DND-41 (cell line): ENCODE results near the gene DPRX.

Experiments used
- ATAC-seq: fragments of 200-7000 bp; cut with Tn5 transposase; 3 replicates; pipeline ENCODE4 v1.9.1; 2021; ENCODE audit warnings: low read depth; ENCODE audit not compliant: insufficient read depth
- DNase-seq: peaks from one replicate; pipeline ENCODE4 v3.0.0-alpha.2; 2020
- H2AFZ ChIP-seq: 2 replicates; pipeline ENCODE4 v1.6.0; 2012; ENCODE audit warnings: low read depth, low read length
- H3K27ac ChIP-seq: 2 replicates; pipeline ENCODE4 v1.5.1; 2012; ENCODE audit warnings: low read length, inconsistent platforms
- H3K27me3 ChIP-seq: fragments of 200-600 bp; sonication (generic); 2 replicates; pipeline ENCODE4 v1.6.0; 2012; ENCODE audit warnings: low read length, mild to moderate bottlenecking, inconsistent platforms; ENCODE audit not compliant: insufficient read depth, poor library complexity
- H3K36me3 ChIP-seq: 2 replicates; pipeline ENCODE4 v1.5.1; 2012; ENCODE audit warnings: low read length, inconsistent platforms; ENCODE audit not compliant: insufficient read depth
- H3K4me1 ChIP-seq: 2 replicates; pipeline ENCODE4 v1.5.1; 2012; ENCODE audit warnings: mild to moderate bottlenecking, low read length; ENCODE audit not compliant: insufficient read depth
- H3K4me2 ChIP-seq: 2 replicates; pipeline ENCODE4 v1.6.0; 2012; ENCODE audit warnings: mild to moderate bottlenecking, moderate library complexity, low read length, inconsistent platforms; ENCODE audit not compliant: insufficient read depth
- H3K4me3 ChIP-seq, 2 experiments: fragments of 200-600 bp in 1 of 2; shearing (Covaris generic) in 1 of 2; 2 replicates each; pipeline ENCODE4 v1.5.1; 2012 to 2016; ENCODE audit warnings: inconsistent platforms in 2 of 2, low read length in 2 of 2, mild to moderate bottlenecking in 2 of 2, low read depth in 1 of 2, moderate library complexity in 1 of 2
- H3K79me2 ChIP-seq: 2 replicates; pipeline ENCODE4 v1.6.0; 2012; ENCODE audit warnings: low read length, inconsistent platforms; ENCODE audit not compliant: insufficient read depth
- H3K9ac ChIP-seq: 2 replicates; pipeline ENCODE4 v1.6.0; 2012; ENCODE audit warnings: low read depth, mild to moderate bottlenecking, inconsistent platforms, low read length, moderate library complexity
- H3K9me3 ChIP-seq: 2 replicates; pipeline ENCODE4 v1.5.1; 2012; ENCODE audit warnings: low read length, moderate library complexity, mild to moderate bottlenecking, inconsistent platforms; ENCODE audit not compliant: insufficient read depth, severe bottlenecking
- H4K20me1 ChIP-seq: 2 replicates; pipeline ENCODE4 v1.6.0; 2012; ENCODE audit warnings: low read length; ENCODE audit not compliant: insufficient read depth
- CTCF ChIP-seq: IDR thresholded peaks from 2 replicates; pipeline ENCODE4 v1.5.1; 2012; ENCODE audit warnings: borderline replicate concordance, low read length, moderate library complexity, mild to moderate bottlenecking; ENCODE audit not compliant: poor library complexity, severe bottlenecking; ENCODE audit errors: extremely low read depth
- EZH2 ChIP-seq: IDR thresholded peaks from 3 replicates; pipeline ENCODE4 v1.6.1; 2012; ENCODE audit warnings: borderline replicate concordance, low read depth, mild to moderate bottlenecking, moderate library complexity, low read length, inconsistent platforms; ENCODE audit not compliant: severe bottlenecking

The DPRX gene

GRCh38 chr19:53647350-53647749 lies 15.6 kb downstream of the DPRX start:
- TF ChIP-seq EZH2 (no peak), CTCF (no peak)
- Histone ChIP-seq H2AFZ (no peak overlapping the region), H3K79me2 (no peaks in the 10 kb centered on the region), H3K36me3 (no peaks in the 10 kb centered on the region), H3K4me1 (no peaks in the 10 kb centered on the region), H3K4me2 (no peak overlapping the region), H3K9ac (no peak overlapping the region), H4K20me1 (no peaks in the 10 kb centered on the region), H3K4me3 (no peak overlapping the region), H3K27ac (no peak overlapping the region), H3K9me3 (peaks cover 24% of the 10 kb centered on the region), H3K27me3 (no peaks in the 10 kb centered on the region)
- ATAC-seq, result no peak
- no peak for DNase-seq

GRCh38 chr19:53647792-53648191 lies 16.0 kb downstream of the DPRX start:
- ATAC-seq, result no peak
- H3K4me2 ChIP-seq, result no peak overlapping the region
- H3K27me3 ChIP-seq, result no peaks in the 10 kb centered on the region
- TF ChIP-seq EZH2 (no peak), CTCF (no peak)
- H3K4me1 ChIP-seq, result no peaks in the 10 kb centered on the region
- H3K27ac ChIP-seq, result no peak overlapping the region
- H3K9me3 ChIP-seq, result peaks cover 28% of the 10 kb centered on the region
- H3K36me3 ChIP-seq, result no peaks in the 10 kb centered on the region
- no peak for DNase-seq
- no peak overlapping the region for H2AFZ ChIP-seq
- no peak overlapping the region for H3K9ac ChIP-seq
- H4K20me1 ChIP-seq, result no peaks in the 10 kb centered on the region
- no peak overlapping the region for H3K4me3 ChIP-seq
- H3K79me2 ChIP-seq, result no peaks in the 10 kb centered on the region

- ATAC-seq (no peak), DNase-seq (no peak)
- Histone ChIP-seq H3K27ac (no peak overlapping the region), H2AFZ (no peak overlapping the region), H3K9me3 (peaks cover 31% of the 10 kb centered on the region), H3K27me3 (no peaks in the 10 kb centered on the region), H3K4me3 (no peak overlapping the region), H3K9ac (no peak overlapping the region), H3K4me2 (no peak overlapping the region), H3K36me3 (no peaks in the 10 kb centered on the region), H3K79me2 (no peaks in the 10 kb centered on the region), H3K4me1 (no peaks in the 10 kb centered on the region), H4K20me1 (no peaks in the 10 kb centered on the region)
- TF ChIP-seq EZH2 (no peak), CTCF (no peak)
Observed at GRCh38 chr19:53649746-53650593, 18.2 kb downstream of the DPRX start.
